ENCODE results near the gene C6orf47. TPM values are rescaled to one million over a fixed set of nuclear protein-coding genes. Genes with fewer than 3 reads are reported as not detected.

The C6orf47 gene
- total and polyA plus RNA-seq, 2 experiments from 2014 or later, result 24.5 to 29.2 TPM

- TF ChIP-seq CTCF (IDR thresholded peaks at IDR 0.05; ENCODE audit: low read depth, low read length), result no peak
- H3K36me3 ChIP-seq, result peaks cover 18% of the 10 kb centered on the region
- no peaks in the 10 kb centered on the region for H3K9me3 ChIP-seq (ENCODE audit: low read depth)
- H3K27me3 ChIP-seq, result no peaks in the 10 kb centered on the region
- peaks cover 8% of the 10 kb centered on the region for H3K4me1 ChIP-seq (ENCODE audit: low read depth)
- H3K27ac ChIP-seq, result no peak overlapping the region
- H3K4me3 ChIP-seq, result no peak overlapping the region
- no peak for DNase-seq (ENCODE audit: low read depth in 1 of 2, low spot score in 1 of 2)
Observed at GRCh38 chr6:31697555-31697954, 37.0 kb upstream of the C6orf47 start.

DNA sequence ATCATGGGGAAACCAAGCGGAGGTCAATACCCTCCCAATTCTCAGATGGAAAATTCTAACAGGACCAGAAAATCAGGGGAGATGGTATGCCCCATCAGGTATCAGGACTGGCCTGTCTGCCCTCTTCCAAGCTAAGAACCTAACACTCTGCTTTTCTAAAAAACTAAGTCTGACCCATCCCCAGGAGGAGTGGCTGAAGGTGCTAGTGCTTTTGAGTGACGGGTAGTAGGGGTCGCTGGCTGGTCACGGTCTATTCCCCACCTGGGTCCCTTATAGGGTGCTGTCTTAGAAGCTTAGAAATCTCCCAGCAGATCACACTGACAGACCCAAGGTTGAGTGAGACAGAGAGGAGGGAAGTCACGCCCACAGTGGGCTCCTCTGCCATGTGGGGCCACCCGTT, 33.0 kb upstream of the C6orf47 start:
- Histone ChIP-seq H3K4me1 (ENCODE audit: low read depth) (no peaks in the 10 kb centered on the region), H3K4me3 (no peak overlapping the region), H3K9me3 (ENCODE audit: low read depth) (no peaks in the 10 kb centered on the region), H3K27ac (no peak overlapping the region), H3K36me3 (peaks cover 33% of the 10 kb centered on the region), H3K27me3 (no peaks in the 10 kb centered on the region)
- TF ChIP-seq CTCF (IDR thresholded peaks at IDR 0.05; ENCODE audit: low read depth, low read length), result no peak
- no peak for DNase-seq (ENCODE audit: low read depth in 1 of 2, low spot score in 1 of 2)

GRCh38 chr6:31692886-31693285, 32.3 kb upstream of the C6orf47 start:
- no peak for DNase-seq (ENCODE audit: low read depth in 1 of 2, low spot score in 1 of 2)
- no peaks in the 10 kb centered on the region for H3K9me3 ChIP-seq (ENCODE audit: low read depth)
- no peak overlapping the region for H3K4me3 ChIP-seq
- H3K27me3 ChIP-seq, result no peaks in the 10 kb centered on the region
- H3K36me3 ChIP-seq, result peaks cover 39% of the 10 kb centered on the region
- no peaks in the 10 kb centered on the region for H3K4me1 ChIP-seq (ENCODE audit: low read depth)
- H3K27ac ChIP-seq, result no peak overlapping the region
- TF ChIP-seq CTCF (IDR thresholded peaks at IDR 0.05; ENCODE audit: low read depth, low read length), result no peak

GRCh38 chr6:31692353-31692752, 31.8 kb upstream of the C6orf47 start:
- Histone ChIP-seq H3K36me3 (peaks cover 44% of the 10 kb centered on the region), H3K4me1 (ENCODE audit: low read depth) (no peaks in the 10 kb centered on the region)

GRCh38 chr6:31691564-31692108, 31.1 kb upstream of the C6orf47 start:
- no peak for TF ChIP-seq CTCF (IDR thresholded peaks at IDR 0.05; ENCODE audit: low read depth, low read length)
- DNase-seq (ENCODE audit: low read depth in 1 of 2, low spot score in 1 of 2), result no peak

More at GRCh38 chr6:31692353-31692752, 31.8 kb upstream of the C6orf47 start:
- no peaks in the 10 kb centered on the region for H3K27me3 ChIP-seq
- H3K4me3 ChIP-seq, result no peak overlapping the region
- no peaks in the 10 kb centered on the region for H3K9me3 ChIP-seq (ENCODE audit: low read depth)
- TF ChIP-seq CTCF (IDR thresholded peaks at IDR 0.05; ENCODE audit: low read depth, low read length), result no peak
- no peak for DNase-seq (ENCODE audit: low read depth in 1 of 2, low spot score in 1 of 2)
- H3K27ac ChIP-seq, result no peak overlapping the region

More at GRCh38 chr6:31691564-31692108, 31.1 kb upstream of the C6orf47 start:
- Histone ChIP-seq H3K9me3 (ENCODE audit: low read depth) (no peaks in the 10 kb centered on the region), H3K27me3 (no peaks in the 10 kb centered on the region), H3K4me1 (ENCODE audit: low read depth) (no peaks in the 10 kb centered on the region), H3K36me3 (peaks cover 50% of the 10 kb centered on the region), H3K4me3 (no peak overlapping the region), H3K27ac (no peak overlapping the region)

All from cardiac muscle cell (in vitro differentiated cells and primary cell).